Hepatocyte (in vitro differentiated cells): Measurements from ENCODE around the gene NME3.

ENCODE experiments used
- EZH2 ChIP-seq: fragments of 200-600 bp; sonication (generic); IDR thresholded peaks from 2 replicates; pipeline ENCODE4 v1.6.1; 2016; ENCODE audit warnings: antibody characterized with exemption, mild to moderate bottlenecking, borderline replicate concordance
- EZH2phosphoT487 ChIP-seq: fragments of 200-600 bp; sonication (generic); IDR thresholded peaks from one replicate; pipeline ENCODE4 v1.6.1; 2018; ENCODE audit warnings: antibody characterized with exemption, mild to moderate bottlenecking, low read depth, moderate library complexity; ENCODE audit not compliant: unreplicated experiment, severe bottlenecking
- TF ChIP-seq, protein P1 (sequence below): fragments of 200-600 bp; sonication (generic); IDR thresholded peaks from 2 replicates; pipeline ENCODE4 v1.5.1; 2016; ENCODE audit warnings: antibody characterized with exemption, mild to moderate bottlenecking; ENCODE audit not compliant: poor library complexity

DNA sequence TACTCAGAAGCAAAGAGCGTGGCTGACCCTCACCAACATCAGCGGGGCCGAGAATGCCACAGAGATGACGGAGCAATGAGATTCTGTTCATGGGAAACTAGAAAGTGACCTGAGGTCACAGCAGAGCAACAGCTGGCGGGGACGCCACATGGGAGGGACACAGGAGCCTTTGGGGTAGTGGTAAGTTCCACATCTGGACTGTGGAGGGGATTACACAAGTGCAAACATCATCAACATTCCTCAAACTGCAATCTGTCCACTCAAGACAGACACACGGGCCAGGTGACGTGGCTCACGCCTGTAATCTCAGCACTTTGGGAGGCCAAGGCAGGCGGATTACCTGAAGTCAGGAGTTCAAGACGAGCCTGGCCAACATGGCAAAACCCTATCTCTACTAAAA, 44.1 kb upstream of the NME3 start:
- TF ChIP-seq EZH2 = no peak
- TF ChIP-seq, protein P1, sequence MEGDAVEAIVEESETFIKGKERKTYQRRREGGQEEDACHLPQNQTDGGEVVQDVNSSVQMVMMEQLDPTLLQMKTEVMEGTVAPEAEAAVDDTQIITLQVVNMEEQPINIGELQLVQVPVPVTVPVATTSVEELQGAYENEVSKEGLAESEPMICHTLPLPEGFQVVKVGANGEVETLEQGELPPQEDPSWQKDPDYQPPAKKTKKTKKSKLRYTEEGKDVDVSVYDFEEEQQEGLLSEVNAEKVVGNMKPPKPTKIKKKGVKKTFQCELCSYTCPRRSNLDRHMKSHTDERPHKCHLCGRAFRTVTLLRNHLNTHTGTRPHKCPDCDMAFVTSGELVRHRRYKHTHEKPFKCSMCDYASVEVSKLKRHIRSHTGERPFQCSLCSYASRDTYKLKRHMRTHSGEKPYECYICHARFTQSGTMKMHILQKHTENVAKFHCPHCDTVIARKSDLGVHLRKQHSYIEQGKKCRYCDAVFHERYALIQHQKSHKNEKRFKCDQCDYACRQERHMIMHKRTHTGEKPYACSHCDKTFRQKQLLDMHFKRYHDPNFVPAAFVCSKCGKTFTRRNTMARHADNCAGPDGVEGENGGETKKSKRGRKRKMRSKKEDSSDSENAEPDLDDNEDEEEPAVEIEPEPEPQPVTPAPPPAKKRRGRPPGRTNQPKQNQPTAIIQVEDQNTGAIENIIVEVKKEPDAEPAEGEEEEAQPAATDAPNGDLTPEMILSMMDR = no peak
- no peak for TF ChIP-seq EZH2phosphoT487
